Measurements from ENCODE around the gene NKX6-1.

DNA sequence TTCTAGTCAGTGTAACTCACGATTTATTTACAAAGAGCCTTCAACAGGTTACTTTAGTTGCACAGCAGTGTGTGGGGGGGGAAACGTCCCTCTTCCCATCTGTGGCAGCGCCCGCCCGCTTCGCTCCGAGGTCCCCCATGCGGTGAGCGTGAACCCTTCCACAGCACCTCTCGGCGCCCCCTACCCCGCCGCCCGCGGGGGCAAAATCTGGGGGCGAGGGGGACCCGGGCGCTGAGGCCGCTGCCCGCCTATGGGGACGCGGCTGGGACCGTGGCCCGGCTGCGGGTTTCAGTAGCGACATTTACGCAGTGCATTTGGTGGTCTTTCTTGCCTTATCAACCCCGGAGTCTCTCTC, 6.4 kb downstream of the NKX6-1 start:
- TF ChIP-seq, protein P1, sequence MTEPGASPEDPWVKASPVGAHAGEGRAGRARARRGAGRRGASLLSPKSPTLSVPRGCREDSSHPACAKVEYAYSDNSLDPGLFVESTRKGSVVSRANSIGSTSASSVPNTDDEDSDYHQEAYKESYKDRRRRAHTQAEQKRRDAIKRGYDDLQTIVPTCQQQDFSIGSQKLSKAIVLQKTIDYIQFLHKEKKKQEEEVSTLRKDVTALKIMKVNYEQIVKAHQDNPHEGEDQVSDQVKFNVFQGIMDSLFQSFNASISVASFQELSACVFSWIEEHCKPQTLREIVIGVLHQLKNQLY (CRISPR knock-in tag; conservative IDR thresholded peaks at IDR 0.05): no peak
- TF ChIP-seq CREM (IDR thresholded peaks at IDR 0.05; ENCODE audit: low read depth): no peak
- TF ChIP-seq RAD21 (CRISPR knock-in tag; conservative IDR thresholded peaks at IDR 0.05 in 1 of 2, IDR thresholded peaks at IDR 0.05 in 1 of 2): no peak
